Ramos (cell line): Measurements from ENCODE around the gene ARID5B.

Experiments used
- in situ Hi-C: fragments of 300-500 bp; cut with MboI; formaldehyde crosslinking; loops from one replicate; pipeline ENCODE4 v1.14.3; 2022; ENCODE audit warnings: low sequenced_read_pairs; ENCODE audit not compliant: unreplicated experiment

Gene ARID5B

DNA sequence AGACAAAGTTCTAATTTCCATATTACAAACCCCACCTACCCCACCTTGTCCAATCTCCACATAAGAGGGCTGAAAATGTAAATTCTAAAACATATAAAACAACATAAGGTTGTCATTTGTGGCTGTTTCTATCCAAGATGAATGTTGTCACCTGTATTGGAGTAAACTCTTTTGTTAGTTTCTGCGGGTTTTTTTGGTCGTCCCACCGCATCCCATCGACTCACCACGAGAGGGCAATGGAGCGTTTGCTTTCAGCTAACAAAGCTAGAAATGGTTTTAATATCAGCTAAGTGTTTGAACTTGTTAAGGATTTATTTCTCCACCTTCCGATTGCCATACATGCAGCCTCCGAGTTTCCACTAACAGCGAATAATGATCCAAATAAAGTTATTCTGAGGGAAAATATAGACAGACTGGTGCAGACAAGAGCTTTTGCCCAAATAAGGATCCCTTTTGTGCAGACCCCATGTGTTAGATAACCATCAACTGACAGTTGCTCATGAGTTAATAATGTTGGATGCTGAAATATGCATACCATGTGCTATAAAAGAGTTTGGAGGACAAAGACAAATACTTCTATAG is 137.2 kb downstream of the ARID5B start:
- in situ Hi-C loops: loop anchor here (25.0 kb wide), 1 partner anchor 276 kb away; no protein-coding TSS in a partner anchor

DNA sequence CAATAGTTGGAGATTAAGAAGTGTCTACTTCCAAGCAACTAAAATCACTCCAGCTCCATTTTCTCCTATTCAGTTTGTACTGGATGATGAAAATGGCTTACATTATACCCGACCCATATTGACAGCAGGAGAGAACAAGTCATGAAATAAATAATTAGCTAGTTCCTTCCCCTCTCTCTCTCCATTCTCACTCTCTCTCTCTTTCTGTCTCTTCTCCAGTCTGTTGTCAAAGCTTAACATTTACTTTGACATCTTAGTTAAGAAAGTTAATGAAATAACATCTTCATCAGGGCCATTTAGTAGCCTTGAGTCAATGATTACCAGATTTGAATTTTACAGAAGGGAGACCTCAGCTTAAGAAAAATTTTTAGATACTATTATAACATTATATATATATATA is 138.5 kb downstream of the ARID5B start:
- in situ Hi-C loops: loop anchor here (5.0 to 25.0 kb wide), 3 partner anchors 145 to 278 kb away; no protein-coding TSS in a partner anchor

DNA sequence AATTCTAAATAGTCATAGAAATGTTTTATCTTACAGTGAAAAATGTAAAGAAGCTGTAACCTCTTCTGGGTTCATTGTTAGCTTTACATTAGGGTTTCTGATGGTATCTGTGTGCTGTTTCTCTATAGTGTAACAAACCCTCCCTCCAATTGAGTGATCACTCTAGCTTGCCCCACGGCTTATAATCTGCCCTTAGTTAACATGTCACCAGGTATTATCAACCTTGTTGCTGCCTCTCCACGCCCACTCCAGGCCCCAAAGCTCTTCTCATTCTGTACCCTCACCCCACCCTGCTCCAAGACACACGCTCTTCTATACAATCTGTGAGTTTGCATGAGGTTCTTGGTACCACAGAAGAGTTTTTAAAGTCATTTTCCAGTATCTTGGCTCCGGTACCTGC is 139.4 kb downstream of the ARID5B start:
- in situ Hi-C loops: loop anchor here (5.0 to 25.0 kb wide), 3 partner anchors 146 to 279 kb away; no protein-coding TSS in a partner anchor

DNA sequence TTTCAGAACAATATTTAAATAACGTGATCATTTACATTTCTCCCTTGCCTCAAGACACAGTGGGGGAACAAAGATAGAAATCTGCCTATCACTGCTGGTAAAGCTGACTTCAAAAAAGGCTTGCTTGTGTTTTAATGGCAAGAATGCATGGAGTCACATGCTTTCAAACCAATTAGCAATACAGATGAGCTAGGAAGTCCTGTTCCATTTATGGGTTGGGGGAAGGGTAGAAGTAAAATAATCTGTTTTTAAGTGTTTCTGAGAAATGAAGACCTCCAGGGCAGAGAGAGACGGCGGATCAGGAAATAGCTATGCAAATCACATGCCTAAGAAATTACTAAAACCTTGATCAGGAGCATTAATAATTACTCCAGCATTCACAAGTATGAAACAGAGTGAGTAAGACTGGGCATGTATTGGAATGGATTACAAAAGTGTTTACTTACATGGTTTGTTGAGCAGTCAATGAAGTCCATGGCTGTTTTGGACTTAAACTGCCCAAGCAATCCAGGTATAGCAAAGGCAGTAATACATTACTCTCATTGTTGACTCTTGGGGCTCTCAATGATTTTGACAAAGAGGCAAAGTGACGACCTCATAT is 142.0 kb downstream of the ARID5B start:
- in situ Hi-C loops: loop anchor here (5.0 to 25.0 kb wide), 3 partner anchors 149 to 281 kb away; no protein-coding TSS in a partner anchor

DNA sequence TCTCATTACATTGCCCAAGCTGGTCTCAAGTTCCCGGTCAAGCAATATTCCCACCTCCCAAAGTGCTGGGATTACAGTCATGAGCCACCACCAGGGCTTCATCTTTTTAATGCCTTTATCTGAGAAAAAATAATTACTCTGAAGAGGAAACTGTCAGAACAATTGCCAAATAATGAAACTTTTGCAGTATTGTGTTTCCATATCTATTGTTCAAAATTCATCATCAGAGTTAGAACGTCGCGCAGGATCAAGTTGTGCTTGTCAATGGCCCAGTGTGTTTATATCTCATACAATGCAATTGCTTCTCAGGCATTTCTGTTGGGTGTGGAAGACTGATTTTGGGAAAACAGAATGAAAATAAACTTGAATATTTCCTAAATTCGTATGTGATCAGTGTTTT is 143.1 kb downstream of the ARID5B start:
- in situ Hi-C loops: loop anchor here (5.0 to 25.0 kb wide), 3 partner anchors 150 to 282 kb away; no protein-coding TSS in a partner anchor

DNA sequence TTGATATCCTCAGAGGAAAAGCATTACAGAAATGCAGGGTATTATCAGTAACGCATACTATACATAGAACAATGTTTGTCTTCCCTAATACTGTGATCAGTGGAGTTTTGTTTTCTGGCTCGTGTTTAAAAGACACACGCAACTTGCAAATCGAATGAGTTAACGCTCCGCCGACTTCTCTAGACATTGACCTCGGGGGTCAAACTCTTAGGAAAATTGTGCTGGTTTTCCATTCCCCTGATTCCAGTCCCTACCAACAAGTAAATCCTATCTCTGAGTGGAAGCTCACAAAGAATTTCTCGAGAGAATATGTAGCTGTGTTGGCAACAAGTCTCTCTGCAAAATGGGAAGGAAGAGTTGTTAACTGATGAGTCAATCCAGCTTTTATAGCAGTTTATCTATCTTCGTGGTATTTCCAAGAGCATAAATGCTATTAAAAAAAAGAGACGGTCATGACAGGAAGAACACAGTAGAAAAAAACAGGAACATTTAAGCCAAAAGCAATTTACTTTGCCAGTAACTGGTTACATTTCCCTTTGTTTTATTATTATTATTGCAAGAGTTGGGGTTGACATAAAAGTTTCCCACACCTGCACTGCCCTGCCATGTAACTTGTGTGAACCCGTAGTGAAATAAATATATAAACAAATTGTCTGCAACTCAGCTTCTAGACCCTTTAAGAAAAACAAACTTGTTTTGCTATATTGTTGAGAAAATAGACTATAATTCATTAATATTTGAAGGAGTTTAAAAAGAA is 144.4 kb downstream of the ARID5B start:
- in situ Hi-C loops: loop anchor here (10.0 to 25.0 kb wide), 2 partner anchors 151 to 284 kb away; no protein-coding TSS in a partner anchor

DNA sequence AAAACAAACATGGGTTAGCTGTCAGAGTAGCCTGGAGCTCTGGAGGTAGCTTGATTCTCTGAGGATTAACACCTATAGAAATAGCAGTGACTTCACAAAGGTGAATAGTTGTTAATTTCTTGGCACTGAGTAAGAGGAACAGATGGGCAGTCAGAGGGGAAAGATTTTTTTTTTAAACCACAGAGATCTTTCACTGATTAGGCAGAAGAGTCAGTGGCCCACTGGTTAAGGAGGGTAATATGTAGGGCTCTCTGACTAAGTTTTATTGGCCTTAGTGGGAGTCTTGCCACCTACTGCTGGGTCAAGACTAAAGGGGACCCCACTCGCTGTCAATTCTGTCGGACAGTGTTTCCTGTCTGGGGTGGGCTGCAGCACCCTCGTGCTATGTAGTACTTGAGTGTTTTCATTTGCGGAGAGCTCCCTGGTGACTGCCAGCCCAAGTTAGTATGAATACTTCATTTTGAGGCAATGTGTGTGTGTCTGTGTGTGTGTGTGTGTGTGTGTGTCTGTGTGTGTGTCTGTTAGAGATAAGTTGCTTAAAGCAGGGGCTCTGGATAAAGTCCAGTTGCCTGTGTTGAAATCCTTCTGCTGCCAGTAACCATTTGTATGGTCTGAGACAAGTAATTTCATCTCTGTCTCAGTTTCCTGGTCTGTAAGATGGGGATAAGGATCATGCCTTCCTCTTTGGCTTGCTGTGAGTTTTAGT is 145.2 kb downstream of the ARID5B start:
- in situ Hi-C loops: loop anchor here (10.0 to 25.0 kb wide), 2 partner anchors 152 to 284 kb away; no protein-coding TSS in a partner anchor

DNA sequence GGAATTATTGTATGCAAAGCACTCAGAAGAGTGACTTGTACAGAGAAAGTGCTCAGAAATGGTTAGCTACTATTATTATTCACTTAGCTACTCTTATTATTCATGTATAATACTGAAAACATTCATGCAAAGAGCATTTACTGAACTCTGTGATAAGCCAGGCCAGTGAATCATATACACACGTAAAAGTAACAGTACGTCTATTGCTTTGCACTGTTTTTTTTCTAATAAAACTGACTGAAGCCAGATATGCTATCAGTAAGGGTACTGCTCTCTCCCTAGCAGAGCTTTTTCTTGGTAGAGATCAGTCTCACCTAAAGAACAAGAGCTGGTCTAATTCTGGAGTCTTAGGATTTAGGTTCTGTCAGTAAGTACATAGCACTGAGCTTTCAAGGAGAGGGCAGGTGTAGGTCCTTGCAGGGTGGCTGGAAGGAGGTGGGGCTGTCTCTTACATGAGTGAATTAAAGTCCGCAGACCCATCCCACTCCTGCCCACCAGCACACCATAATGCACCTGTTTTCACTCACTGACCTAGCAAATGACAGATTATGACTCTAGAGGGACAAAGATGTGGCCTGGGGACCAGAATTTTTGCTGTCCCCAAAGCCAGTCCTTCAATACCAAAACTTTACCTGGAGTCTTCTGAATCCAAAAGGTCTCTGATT is 145.9 kb downstream of the ARID5B start:
- in situ Hi-C loops: loop anchor here (10.0 to 25.0 kb wide), 2 partner anchors 153 to 285 kb away; no protein-coding TSS in a partner anchor

DNA sequence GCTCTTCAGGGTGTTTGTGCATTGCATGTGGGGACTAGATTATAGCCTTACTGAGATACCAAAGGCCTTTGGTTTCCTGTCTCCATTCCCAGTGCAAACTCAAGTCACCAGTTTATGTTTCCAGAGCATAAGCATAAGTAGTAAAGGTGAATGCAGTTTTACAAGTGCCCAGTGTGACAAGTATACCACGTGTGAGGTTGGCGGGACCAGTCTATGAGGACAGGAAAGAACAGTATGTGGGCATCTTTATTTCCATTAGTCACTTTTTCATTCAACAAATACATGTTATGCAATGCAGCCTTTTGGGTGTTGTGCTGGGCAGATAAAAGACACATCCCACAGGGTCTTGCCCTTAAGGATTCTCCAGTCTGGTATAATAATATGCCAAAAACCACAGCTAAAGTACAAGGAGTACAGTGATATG is 146.5 kb downstream of the ARID5B start:
- in situ Hi-C loops: loop anchor here (10.0 to 25.0 kb wide), 2 partner anchors 153 to 286 kb away; no protein-coding TSS in a partner anchor

DNA sequence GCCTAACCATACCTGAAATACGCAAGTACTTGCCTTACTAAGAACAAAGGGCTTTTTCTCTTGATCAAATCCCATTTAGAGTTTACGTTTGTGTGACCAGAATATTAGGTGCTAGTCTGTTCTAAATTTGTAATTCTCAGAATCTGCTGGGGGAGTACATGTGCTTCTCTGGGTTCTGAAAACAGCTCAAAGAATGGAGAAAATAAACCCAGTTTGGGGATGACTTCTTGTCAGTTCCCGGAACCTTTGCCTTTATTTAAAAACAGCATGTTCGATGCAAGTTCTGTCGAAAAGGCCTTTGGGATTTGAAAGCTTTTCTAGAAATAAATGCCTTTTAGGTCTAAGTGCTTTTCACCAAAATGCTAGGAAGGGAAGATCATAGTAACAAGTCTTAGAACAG is 147.0 kb downstream of the ARID5B start:
- in situ Hi-C loops: loop anchor here (10.0 to 25.0 kb wide), 2 partner anchors 154 to 286 kb away; no protein-coding TSS in a partner anchor

DNA sequence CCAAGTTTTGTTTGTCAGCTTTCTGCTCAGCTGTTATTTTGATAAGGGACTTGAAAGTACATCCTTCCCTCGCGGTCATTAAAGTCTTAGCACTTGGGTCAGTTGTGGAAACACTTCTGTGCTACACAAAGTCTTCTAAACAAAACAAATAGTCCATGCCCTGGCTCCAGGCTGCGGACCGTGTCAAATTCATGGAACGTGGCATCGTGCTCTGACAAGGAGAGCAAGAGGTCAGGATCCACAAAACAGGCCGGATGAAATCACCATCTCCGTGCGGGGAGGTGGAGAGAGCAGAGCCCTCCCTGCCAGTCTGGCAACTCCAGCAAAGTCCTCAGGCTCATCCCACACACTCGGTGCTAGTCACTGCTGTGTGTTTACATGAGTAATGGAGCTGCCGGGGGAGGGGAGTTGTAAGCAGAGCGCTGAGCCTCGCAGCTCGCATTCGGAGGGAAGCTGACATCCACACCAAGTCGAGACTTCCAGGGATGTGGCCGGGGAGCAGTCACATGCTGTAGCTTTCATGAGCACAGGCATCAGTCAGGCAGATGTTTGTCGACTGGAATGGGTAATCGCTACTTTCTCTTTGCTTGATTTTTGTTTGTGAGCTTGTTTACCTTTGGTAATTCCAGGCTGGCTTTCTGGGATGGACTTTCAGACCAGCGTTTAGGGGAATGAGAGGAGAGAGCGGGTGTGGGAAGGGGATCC is 147.6 kb downstream of the ARID5B start:
- in situ Hi-C loops: loop anchor here (10.0 to 25.0 kb wide), 2 partner anchors 154 to 287 kb away; no protein-coding TSS in a partner anchor

DNA sequence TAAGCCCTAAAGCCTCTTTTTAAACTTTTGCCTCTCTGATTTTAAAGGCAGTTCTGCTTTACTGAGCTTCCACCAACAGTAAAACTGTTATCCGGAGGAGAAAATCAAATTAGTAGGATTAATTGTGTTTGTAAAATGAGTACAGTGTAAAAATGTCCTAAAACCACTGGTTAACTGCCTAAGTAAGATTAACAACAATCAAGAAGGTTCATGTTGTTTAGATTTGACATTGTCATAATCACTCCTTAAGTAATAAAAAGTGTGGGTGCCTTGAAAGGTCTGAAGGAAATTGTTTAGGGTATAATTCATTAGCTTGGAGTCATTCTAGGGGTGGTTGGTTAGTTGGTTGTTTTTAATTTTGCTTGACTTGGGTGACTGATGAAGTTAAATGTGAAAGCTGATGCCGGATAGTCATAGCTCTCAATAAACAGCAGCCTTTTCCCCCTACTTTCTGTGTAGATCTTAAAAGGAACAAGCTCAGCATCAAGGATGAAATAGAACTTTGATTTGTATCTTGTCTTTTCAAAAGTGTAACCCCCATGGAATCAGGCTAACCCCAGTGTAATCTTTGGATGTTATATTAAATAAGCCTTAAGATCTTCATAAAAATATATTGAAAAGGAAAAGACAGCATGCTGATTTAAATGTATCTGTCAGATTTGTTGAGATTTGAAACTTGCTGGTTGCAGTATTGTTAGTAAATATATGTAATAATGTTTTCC is 148.3 kb downstream of the ARID5B start:
- in situ Hi-C loops: loop anchor here (10.0 to 25.0 kb wide), 2 partner anchors 155 to 287 kb away; no protein-coding TSS in a partner anchor

DNA sequence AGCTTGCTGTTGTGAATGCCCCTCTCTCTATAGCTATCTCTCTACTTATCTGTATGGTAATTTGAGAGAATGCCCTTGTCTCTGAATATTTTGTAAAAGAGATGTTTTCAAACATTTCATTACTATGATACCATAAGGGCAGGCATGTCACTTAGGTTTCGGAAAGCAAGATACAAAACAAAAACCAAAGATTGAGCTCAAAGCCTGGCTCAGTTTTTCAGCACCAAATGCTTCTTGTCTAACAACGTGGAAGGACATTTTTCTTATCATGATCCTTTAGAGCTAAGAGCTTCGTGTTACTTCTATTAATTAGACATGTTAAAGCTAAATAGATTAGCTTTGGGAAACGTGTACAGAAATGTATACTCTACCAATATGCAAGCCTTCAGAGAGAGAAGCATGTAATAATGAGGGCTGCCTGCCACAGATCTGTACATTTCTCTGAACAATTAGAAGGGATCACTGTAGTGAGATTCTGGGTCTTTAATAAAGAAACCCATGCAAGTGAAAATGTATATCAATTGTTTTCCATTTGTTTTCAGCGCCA is 148.9 kb downstream of the ARID5B start:
- in situ Hi-C loops: no loop called here

DNA sequence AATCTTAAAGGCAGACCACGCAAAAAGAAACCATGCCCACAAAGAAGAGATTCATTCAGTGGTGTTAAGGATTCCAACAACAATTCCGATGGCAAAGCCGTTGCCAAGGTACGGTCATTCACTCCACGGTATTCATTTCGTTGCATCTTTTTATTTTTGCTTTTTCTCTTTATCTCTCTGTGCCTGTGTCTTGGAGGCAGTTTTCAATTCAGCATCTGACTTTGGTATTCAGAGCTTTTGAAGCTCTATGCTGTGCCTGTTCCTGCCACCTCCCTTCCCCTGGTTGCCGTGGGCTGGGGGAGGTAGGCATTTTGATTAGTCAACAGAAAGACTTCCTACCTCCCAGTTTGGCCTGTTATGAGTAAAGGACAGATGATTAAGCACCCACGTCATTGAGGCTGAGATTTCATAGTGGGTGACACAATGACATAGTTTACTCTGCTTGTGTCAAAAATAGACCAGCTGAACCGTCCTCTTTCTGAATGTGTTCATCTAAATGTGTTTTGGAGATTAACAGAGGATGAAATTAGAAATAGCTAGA is 149.5 kb downstream of the ARID5B start:
- in situ Hi-C loops: no loop called here

DNA sequence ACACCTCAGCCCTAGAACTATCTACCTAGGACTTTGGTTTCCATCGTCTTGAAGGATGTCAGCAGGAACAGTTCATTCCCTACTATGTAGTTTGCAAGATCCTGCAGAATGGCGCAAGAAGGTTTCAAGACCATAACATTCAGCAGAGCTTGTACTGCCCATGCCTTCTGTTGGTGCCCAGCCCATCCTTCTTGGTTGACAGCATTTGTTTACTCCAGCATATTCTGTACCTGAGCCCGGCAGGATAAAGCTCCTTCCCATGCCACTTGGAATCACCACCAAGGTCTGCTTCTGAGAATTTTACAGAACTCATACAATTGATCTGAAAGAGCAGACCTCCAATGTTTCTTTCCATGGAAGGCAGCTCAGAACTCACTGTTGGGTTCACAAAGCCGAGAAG is 150.8 kb downstream of the ARID5B start:
- in situ Hi-C loops: no loop called here

DNA sequence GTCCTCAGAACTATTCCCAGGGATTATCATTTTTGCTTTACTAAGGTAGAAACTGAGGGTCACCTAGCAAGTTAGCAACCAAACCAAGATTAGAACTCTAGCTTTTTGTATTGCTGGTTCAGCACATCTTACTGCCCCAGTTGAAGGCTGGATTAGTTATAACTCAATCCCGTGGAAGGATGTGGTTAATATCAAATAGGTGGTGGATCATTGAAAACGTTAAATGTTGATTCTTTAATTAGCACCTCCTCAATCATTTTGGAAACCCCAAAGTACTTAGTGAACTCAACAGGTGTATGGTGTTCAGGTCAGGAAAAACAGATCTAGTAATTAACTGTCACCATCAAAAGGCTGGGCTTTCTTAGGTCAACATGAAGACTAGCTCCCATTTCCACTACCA is 152.4 kb downstream of the ARID5B start:
- in situ Hi-C loops: no loop called here

DNA sequence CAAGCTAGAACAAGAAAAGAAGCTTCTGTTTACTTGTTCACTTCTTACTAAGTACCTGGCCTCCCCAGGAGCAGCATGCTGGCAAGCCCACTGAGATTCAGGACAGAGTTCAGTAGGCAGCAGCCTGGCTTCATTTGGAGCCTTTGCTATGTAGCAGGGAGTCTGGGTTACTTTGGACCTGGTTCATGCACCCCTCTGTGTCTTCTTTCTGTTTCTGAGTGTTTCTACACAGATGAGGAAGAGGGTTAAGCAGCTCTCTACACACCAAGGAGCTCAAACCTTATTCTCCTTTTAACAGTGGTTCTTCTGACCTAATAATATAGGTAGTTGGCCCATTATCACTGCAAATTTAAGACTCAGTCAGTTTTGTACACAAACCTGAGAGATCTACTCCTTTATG is 152.9 kb downstream of the ARID5B start:
- in situ Hi-C loops: no loop called here

DNA sequence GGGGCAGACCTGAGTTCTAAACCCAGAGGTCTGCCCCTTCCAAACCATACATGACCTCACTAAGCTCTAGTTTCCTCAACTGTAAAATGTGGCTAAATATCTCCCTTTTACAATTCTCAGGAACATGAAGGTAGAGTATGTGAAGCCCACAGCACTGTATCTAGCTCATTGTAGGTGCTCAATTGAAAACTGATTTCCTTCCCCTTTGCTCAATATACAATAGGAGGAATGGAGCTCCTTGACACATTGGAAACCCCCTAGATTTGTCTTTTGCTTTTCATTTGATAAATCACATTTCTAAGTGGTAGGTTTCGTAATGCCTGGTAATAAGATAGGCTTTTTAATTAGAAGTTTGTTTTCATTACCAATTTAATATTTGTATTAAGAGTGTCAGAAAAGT is 153.3 kb downstream of the ARID5B start:
- in situ Hi-C loops: no loop called here
